PC-9 (cell line): Measurements from ENCODE around the gene FGD6.

Experiments
- CTCF ChIP-seq: fragments of 200-600 bp; sonication (generic); conservative IDR thresholded peaks from 2 replicates; pipeline ENCODE4 v1.6.1; 2017; ENCODE audit warnings: mixed run types, antibody characterized with exemption, mild to moderate bottlenecking, moderate library complexity
- EZH2 ChIP-seq: fragments of 200-600 bp; sonication (generic); IDR thresholded peaks from 2 replicates; pipeline ENCODE4 v1.8.0; 2017; ENCODE audit warnings: antibody characterized with exemption, low read depth

GRCh38 chr12:95227818-95228356 is 10.6 kb upstream of the FGD6 start:
- TF ChIP-seq CTCF (no peak), EZH2 (no peak)
